Endothelial cell of umbilical vein (primary cell): Measurements from ENCODE around the gene PDE3B.

Experiments used
- CTCF ChIP-seq, 2 donors: IDR thresholded peaks; 1 replicate in 1 of 2; 2 replicates in 1 of 2; pipeline ENCODE4 v1.5.1; 2011; ENCODE audit warnings: low read length in 2 of 2, mild to moderate bottlenecking in 2 of 2, moderate library complexity in 2 of 2, control low read depth in 1 of 2, inconsistent platforms in 1 of 2, low read depth in 1 of 2; ENCODE audit not compliant: insufficient read depth in 1 of 2; ENCODE audit errors: extremely low read depth in 1 of 2
- EZH2 ChIP-seq: IDR thresholded peaks from 2 replicates; pipeline ENCODE4 v1.6.1; 2012; ENCODE audit warnings: borderline replicate concordance, low read depth, mild to moderate bottlenecking, moderate library complexity, low read length, inconsistent platforms; ENCODE audit not compliant: severe bottlenecking
- FOS ChIP-seq: IDR thresholded peaks from 2 replicates; pipeline ENCODE4 v1.6.1; 2011; ENCODE audit warnings: mild to moderate bottlenecking, low read length, moderate library complexity, borderline replicate concordance; ENCODE audit not compliant: insufficient read depth
- MAX ChIP-seq: IDR thresholded peaks from 2 replicates; pipeline ENCODE4 v1.6.1; 2011; ENCODE audit not compliant: insufficient read depth, insufficient read length
- MYC ChIP-seq: IDR thresholded peaks from one replicate; pipeline ENCODE4 v1.6.1; 2011; ENCODE audit warnings: mild to moderate bottlenecking, low read depth, low read length
- POLR2A ChIP-seq: IDR thresholded peaks from 2 replicates; pipeline ENCODE4 v1.6.1; 2012; ENCODE audit warnings: low read depth, mild to moderate bottlenecking, control low read depth, low read length
- POLR2AphosphoS5 ChIP-seq: IDR thresholded peaks from 2 replicates; pipeline ENCODE4 v1.6.1; 2012; ENCODE audit warnings: low read depth, mild to moderate bottlenecking, control low read depth, low read length, moderate library complexity; ENCODE audit not compliant: insufficient read depth

GRCh38 chr11:14642453-14642852 is 1.2 kb upstream of the PDE3B start:
- TF ChIP-seq CTCF (IDR thresholded peaks at IDR 0.05; ENCODE audit: extremely low read depth in 1 of 2, insufficient read depth in 1 of 2, low read depth in 1 of 2, low read length in 2 of 2) (no peak), POLR2A (no peak), EZH2 (no peak), MAX (no peak), FOS (no peak), POLR2AphosphoS5 (no peak), MYC (no peak)
